SK-N-MC (cell line): ENCODE measurements around the gene CSNK1E.

Source experiments
- EZH2 ChIP-seq: fragments of 200-600 bp; sonication (generic); IDR thresholded peaks from one replicate; pipeline ENCODE4 v1.6.1; 2017; ENCODE audit warnings: antibody characterized with exemption
- POLR2AphosphoS5 ChIP-seq: IDR thresholded peaks from 2 replicates; pipeline ENCODE4 v1.6.1; 2012; ENCODE audit warnings: mild to moderate bottlenecking, low read depth, low read length, borderline replicate concordance

GRCh38 chr22:38255697-38256096 lies 61.5 kb downstream of the CSNK1E start:
- no peak for TF ChIP-seq EZH2
- TF ChIP-seq POLR2AphosphoS5 = no peak
